Endometrium (tissue), 2 donors: ENCODE results near the gene TRMT5.

Source experiments
- FAIRE-seq: peaks from 2 replicates; lab custom pipeline; 2012; peaks lifted over from hg19 to GRCh38; lab: Jason Lieb, UNC
- donor health status: control.
- donor health status: control.

TRMT5 gene

DNA sequence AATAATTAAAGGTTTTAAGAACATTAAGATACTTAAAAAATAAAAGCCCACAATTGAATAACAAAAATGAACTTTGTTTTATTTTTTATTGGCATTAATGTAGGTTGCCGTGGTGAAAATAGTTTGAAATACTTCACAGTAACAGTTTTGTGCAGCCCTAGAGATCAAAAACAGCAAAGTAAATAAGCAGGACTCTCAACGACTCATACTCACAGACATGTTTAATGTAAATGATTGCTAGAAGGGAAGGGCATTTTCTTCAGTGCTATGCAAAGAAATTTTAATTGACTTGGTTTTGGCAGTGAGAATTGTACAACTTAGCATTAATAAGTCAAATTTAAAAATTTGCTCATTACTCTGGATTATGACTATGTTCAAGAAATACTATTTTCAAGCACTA is 16.0 kb downstream of the TRMT5 start:
- FAIRE-seq: peak; percentile 39

DNA sequence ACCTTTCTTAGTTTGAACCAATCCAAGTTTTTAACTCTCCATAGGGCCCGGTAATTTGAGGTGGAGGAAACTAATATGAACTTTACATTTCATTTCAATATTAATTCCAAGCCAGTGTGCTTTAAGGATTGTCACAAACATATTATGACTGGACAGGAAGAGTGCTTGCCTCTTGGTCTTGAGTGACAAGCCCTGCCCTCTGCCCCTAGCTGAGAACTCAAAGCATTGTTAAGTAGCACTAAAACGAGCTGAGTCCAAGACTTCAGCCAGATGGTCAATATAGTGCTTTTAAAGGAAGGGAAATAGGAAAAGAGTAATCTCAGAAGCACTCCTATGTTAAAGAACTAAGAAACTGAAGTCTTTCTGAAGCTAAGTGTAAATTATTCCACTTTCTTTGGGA is 17.1 kb downstream of the TRMT5 start:
- FAIRE-seq: no peak

DNA sequence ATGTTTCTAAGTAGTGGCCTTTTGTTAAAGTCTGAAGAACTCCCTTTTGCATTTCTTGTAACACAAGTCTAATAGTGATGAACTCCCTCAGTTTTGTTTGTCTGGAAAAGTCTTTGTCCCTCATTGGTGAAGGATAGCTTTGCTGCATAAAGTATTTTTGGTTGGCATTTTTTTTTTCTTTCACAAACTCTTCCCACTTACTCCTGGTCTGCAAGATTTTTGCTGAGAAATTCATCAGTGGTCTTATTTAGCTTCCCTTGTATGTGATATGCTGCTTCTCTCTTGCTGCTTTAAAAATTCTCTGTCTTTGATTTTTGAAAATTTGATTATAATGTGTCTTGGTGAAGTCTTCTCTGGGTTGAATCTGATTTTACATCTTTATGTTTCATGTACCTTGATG is 22.7 kb downstream of the TRMT5 start:
- FAIRE-seq: no peak

DNA sequence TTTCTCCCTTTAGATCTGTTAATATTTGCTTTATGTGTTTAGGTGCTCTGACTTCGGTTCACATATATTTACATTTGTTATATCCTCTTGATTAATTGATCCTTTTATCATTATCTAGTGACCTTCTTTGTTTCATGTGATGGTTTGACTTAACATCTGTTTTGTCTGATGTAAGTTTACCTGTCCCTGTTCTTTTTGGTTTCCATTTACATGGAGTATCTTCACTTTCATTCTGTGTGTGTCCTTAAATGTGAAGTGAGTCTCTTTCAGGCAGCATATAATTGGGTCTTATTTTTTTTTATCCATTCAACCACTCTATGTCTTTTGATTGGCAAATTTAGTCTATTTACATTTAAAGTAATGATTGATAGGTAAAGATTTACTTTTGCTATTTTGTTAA is 24.2 kb downstream of the TRMT5 start:
- no peak for FAIRE-seq

DNA sequence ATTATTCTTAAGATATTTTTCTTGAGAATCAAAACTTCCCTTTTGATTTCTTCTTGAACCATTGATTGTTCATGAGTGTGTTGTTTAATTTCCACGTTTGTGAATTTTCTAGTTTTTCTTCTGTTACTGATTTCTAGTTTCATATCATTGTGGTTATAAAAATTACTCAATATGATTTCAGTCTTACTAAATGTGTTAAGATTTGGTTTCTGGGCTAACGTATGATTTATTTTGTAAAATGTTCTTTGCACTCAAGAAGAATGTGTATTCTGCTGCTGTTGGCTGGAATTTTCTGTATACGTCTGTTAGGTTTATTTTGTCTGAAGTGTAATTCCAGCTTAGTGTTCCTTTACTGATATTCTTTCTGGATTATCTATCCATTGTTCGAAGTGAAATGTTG is 24.7 kb downstream of the TRMT5 start:
- no peak for FAIRE-seq

DNA sequence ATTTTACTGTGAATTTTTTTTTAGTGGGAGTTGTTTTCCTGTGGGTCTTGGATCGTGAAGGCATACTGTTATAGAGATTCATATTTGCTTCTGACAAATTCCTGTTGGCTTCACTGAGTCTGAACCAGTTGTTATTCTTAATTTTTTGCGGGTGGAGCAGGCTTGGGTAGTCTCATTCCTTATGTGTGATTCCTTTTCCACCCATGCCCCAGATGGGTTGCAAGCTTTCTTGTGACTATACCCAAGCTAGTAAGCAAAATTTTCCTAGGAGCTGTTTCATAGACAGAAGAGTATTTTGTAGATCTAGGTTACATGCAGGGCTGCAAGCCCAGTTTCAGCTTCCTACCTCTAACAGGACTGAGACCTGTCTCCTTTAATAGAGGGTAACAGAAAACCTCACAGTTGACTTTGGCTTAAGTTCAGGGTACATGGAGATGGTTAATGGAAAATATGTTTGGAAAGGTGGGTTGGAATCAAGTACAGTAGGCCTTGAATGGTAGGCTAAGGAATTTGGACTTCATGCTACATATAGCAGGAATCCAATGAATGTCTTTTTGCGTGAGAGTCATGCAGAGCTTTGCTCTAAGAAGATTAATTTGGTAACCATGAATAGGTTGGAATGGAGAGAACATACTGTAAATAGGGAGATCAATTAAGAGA is 29.0 kb downstream of the TRMT5 start:
- FAIRE-seq: no peak

DNA sequence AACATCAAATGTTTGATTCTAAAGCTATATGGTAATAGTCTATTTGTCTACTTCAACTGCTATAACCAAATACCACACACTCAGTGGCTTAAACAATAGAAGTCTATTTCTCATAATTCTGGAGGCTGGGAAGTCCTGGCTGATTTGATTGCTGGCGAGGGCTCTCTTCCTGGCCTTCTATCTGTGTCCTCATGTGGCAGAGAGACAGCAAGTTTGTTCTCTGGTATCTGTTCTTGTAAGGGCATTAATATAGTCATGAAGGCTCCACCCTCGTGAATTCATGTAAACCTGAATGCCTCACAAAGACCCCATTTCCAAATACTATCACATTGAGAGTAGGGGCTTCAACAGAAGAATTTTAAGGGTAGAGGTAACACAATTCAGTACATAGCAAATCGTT is 34.1 kb downstream of the TRMT5 start:
- no peak for FAIRE-seq

DNA sequence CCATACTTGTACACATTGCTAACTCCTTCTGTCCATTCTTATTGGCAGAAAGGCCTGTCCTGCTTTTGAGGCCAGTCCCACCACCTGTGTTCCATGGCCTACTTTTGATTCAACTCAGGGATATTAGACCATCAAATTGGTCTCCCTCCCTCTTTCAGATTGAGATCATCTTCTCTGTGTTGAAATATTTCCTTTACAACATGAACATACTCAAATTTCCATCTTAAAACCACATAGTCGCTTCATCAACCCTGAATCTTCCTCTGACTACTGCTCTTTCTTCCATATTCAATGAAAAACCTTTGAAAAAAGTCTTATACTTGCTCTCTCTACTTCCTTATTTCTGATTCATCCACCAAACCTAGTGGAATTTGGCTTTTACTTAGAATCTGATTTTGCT is 34.9 kb downstream of the TRMT5 start:
- no peak for FAIRE-seq

DNA sequence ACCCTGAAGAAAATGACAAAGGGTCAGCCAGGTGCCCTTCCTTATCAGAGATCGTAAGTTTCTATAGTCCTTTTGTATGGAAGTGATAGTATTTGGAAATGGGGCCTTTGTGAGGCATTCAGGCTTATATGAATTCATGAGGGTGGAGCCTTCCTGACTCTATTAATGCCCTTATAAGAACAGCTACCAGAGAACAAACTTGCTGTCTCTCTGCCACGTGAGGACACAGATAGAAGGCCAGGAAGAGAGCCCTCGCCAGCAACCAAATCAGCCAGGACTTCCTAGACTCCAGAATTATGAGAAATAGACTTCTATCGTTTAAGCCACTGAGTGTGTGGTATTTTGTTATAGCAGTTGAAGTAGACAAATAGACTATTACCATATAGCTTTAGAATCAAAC is 36.7 kb downstream of the TRMT5 start:
- FAIRE-seq: no peak

DNA sequence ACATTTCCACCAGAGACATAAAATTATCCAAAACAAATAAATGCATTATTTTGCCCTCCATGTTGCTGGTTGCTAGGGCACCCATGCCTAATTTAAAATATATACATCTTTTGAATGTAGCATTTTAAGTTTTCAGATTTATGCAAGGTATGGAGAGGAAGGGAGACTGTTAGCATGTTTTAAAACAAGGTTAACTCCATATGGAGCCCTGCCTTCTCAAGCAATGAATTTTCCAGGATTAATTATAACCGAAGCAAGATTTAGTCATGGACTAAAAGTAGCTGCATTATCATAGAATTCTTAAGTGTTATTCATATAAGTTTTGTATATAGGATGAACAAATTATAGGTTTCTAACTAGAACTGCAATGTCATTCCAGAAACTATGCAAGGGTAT is 37.2 kb downstream of the TRMT5 start:
- FAIRE-seq: no peak

DNA sequence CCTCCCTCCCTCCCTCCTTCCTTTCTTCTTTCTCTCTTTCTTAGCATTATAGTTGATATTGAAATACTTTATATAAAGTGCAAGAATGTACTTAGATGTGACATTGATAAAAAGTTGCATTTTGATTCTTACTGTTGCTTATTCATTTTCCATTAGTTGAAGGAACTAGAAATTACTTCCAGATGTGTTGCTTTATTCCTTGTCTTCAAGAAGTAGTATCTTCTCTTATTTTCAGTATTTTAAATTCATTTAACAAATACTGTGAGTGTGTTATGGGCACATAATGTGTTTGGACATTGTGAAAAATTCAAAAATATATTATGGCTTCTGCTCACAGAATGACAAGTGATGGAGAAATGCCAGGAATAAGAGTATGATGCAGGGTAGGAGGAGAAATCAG is 45.6 kb downstream of the TRMT5 start:
- FAIRE-seq: no peak

DNA sequence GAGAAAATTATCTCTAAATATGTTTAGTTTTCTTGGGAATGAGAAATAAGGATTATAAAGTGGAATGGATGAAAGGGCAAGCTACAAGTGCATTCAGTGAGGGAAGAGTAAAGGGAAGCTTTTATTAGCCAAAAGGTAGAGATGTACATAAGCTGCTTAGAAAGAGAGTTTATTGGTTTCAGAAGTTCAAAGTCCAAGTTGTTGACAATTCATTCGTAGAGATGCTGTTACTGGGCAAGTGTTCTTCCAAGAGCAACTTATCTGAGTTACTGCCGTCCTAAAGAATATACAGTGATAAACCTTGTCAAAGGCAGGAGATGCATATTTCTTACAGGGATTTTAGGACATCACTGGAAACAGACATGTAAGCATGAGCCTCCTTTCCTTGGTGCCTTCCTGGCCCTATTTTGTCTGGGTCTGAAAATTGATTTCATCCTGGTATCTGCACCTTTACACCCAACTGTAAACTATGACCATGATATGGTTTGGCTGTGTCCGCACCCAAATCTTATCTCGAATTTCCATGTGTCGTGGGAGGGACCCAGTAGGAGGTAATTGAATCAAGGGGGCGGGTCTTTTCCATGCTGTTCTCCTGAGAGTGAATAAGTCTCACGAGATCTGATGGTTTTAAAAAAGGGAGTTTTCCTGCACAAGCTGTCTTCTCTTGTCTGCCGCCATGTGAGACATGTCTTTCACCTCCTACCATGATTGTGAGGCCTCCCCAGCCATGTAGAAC is 46.8 kb downstream of the TRMT5 start:
- no peak for FAIRE-seq

DNA sequence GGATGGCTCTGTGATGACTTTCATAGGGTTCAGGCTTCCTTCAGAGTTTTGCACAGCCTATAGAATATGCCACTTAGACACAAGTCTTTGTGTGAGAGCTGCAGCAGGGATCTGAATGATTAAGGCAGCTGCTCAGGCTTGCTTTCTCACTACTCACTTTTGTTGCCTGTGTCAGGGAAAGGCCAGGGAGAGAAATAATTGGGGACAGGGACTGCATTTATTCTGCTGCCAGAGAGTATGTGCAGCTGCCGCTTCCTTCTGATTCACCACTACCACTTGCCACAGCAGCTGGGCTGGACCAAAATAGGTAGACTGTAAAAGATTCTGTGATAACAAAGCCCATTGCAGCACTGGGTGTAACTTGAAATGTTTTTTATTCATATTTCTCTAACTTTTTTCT is 49.7 kb downstream of the TRMT5 start:
- FAIRE-seq: no peak

DNA sequence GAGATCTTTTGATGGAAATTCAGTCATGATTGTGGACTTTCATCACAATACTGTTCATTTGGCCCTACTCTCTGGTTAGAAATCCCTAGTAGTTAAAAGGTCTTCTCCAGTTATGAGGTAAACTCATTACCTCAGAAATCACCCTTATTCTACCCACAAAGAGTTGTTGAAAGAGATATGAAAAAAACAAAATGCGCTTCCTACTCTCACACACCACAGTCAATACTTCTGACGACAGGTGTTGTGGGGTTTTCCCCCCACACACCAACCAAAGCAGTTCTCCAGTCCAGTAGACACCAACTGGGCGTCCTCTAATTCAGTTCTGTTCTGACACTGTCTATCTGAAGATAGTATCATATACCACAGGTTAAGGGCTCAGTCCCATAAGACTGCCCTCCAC is 54.9 kb downstream of the TRMT5 start:
- FAIRE-seq: no peak

DNA sequence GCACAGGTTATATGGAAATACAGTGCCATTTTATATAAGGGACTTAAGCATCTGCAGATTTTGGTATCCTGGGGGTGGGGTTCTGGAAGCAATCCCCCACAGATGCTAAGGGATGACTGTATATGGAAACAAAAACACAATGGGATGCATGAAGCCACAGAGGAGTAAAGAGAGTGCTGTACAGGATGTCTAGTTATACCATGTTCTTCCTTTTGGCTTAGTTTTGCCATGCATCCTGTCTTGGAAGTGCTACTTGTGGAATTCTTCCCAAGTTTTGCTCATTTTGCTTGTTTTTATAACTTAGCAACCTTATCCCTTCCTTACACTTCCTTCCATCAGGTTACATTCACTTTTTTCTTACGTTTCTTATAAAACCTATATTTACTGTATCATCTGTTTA is 55.6 kb downstream of the TRMT5 start:
- no peak for FAIRE-seq

DNA sequence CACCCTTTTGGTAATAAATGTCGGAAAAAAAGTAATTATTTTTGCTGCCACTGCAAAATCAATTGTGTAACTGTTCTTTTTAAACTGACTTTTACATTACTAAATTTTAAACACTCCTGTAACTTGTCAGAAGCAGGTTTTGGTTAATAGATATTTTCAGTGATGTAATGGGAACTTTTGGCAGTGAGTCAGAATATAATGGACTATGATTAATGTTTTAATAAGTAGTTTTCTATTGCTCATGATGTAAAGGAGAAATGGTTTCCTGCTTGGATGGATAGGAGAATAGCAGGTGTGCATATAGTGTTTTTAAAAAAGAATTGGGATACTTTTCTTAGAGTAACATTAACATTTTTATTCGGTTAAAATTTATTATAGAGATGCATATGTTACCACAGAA is 58.8 kb downstream of the TRMT5 start:
- FAIRE-seq: peak; percentile 12
